IPS-18c (cell line): ENCODE results near the gene EFL1.
"Not testable (repeated sequence)": the region's sequence is repeated elsewhere in the genome, so short reads cannot be mapped to it uniquely, and the experiment has no call there.

ENCODE experiments used
- H3K4me3 ChIP-seq: 2 replicates; pipeline ENCODE4 v1.7.0; 2013; ENCODE audit warnings: low read depth, mild to moderate bottlenecking, low read length, moderate library complexity; ENCODE audit not compliant: insufficient read depth
- H3K9me3 ChIP-seq: one replicate; pipeline ENCODE4 v1.6.1; 2013; ENCODE audit warnings: mild to moderate bottlenecking, low read length, moderate library complexity; ENCODE audit not compliant: control insufficient read depth, insufficient read depth

The EFL1 gene

GRCh38 chr15:82288202-82288601 lies 25.7 kb upstream of the EFL1 start:
- not testable (repeated sequence) for H3K9me3 ChIP-seq, H3K4me3 ChIP-seq

GRCh38 chr15:82286475-82286874 lies 23.9 kb upstream of the EFL1 start:
- not testable (repeated sequence) for H3K9me3 ChIP-seq, H3K4me3 ChIP-seq

GRCh38 chr15:82284381-82284780 lies 21.8 kb upstream of the EFL1 start:
- not testable (repeated sequence) for H3K4me3 ChIP-seq, H3K9me3 ChIP-seq

- H3K4me3 ChIP-seq, H3K9me3 ChIP-seq: not testable (repeated sequence)
These were observed 19.9 kb upstream of the EFL1 start for GRCh38 chr15:82282386-82282785.

GRCh38 chr15:82281276-82281675 lies 18.7 kb upstream of the EFL1 start:
- not testable (repeated sequence) for H3K9me3 ChIP-seq, H3K4me3 ChIP-seq

- H3K4me3 ChIP-seq: no peak overlapping the region
- no peaks in the 10 kb centered on the region for H3K9me3 ChIP-seq
These were observed 12.9 kb upstream of the EFL1 start for GRCh38 chr15:82275410-82275809.

GRCh38 chr15:82272154-82272553 lies 9.6 kb upstream of the EFL1 start:
- Histone ChIP-seq H3K9me3 (no peaks in the 10 kb centered on the region), H3K4me3 (no peak overlapping the region)

- not testable (repeated sequence) for H3K4me3 ChIP-seq, H3K9me3 ChIP-seq
These were observed 5.9 kb upstream of the EFL1 start for GRCh38 chr15:82268454-82268853.

GRCh38 chr15:82267137-82267536 lies 4.6 kb upstream of the EFL1 start:
- not testable (repeated sequence) for H3K9me3 ChIP-seq, H3K4me3 ChIP-seq

- peak overlapping the region; percentile 94; the same call in 1 of the 2 replicates for H3K4me3 ChIP-seq
- no peaks in the 10 kb centered on the region for H3K9me3 ChIP-seq
These were observed 816 bp upstream of the EFL1 start for GRCh38 chr15:82263350-82263749.

- H3K4me3 ChIP-seq: peak overlapping the region; percentile 94
- not testable (repeated sequence) for H3K9me3 ChIP-seq
These were observed 740 bp downstream of the EFL1 start for GRCh38 chr15:82261566-82262421.

- H3K9me3 ChIP-seq, H3K4me3 ChIP-seq: not testable (repeated sequence)
These were observed 14.3 kb downstream of the EFL1 start for GRCh38 chr15:82248261-82248660.

GRCh38 chr15:82245956-82246355 lies 16.6 kb downstream of the EFL1 start:
- H3K4me3 ChIP-seq, H3K9me3 ChIP-seq: not testable (repeated sequence)

GRCh38 chr15:82243644-82244043 lies 18.9 kb downstream of the EFL1 start:
- H3K9me3 ChIP-seq, H3K4me3 ChIP-seq: not testable (repeated sequence)

GRCh38 chr15:82241836-82242499 lies 20.6 kb downstream of the EFL1 start:
- H3K4me3 ChIP-seq: not testable (repeated sequence)

GRCh38 chr15:82239685-82240391 lies 22.7 kb downstream of the EFL1 start:
- Histone ChIP-seq H3K9me3 (no peaks in the 10 kb centered on the region), H3K4me3 (no peak overlapping the region)

More at GRCh38 chr15:82241836-82242499, 20.6 kb downstream of the EFL1 start:
- not testable (repeated sequence) for H3K9me3 ChIP-seq

GRCh38 chr15:82237944-82238534 lies 24.5 kb downstream of the EFL1 start:
- H3K4me3 ChIP-seq, H3K9me3 ChIP-seq: not testable (repeated sequence)

- Histone ChIP-seq H3K9me3 (no peaks in the 10 kb centered on the region), H3K4me3 (no peak overlapping the region)
These were observed 30.7 kb downstream of the EFL1 start for GRCh38 chr15:82231842-82232241.
